GM21447 (cell line): ENCODE data around the gene DLK1.

ENCODE experiments used
- ATAC-seq: cut with Tn5 transposase; IDR thresholded peaks from one replicate; pipeline ENCODE4 v1.9.1; 2021; ENCODE audit not compliant: unreplicated experiment

The DLK1 gene

GRCh38 chr14:100712490-100712889, 14.2 kb upstream of the DLK1 start:
- no peak for ATAC-seq

GRCh38 chr14:100713705-100714104, 13.0 kb upstream of the DLK1 start:
- no peak for ATAC-seq

- ATAC-seq: no peak
These were observed 12.3 kb upstream of the DLK1 start for GRCh38 chr14:100714258-100714892.

- no peak for ATAC-seq
These were observed 11.4 kb upstream of the DLK1 start for GRCh38 chr14:100715332-100715731.

GRCh38 chr14:100715803-100716202, 10.9 kb upstream of the DLK1 start:
- ATAC-seq: no peak

- ATAC-seq: no peak
These were observed 9.3 kb upstream of the DLK1 start for GRCh38 chr14:100717386-100717785.

GRCh38 chr14:100719976-100720520, 6.6 kb upstream of the DLK1 start:
- no peak for ATAC-seq

GRCh38 chr14:100721568-100721967, 5.1 kb upstream of the DLK1 start:
- ATAC-seq: no peak

- no peak for ATAC-seq
These were observed 4.3 kb upstream of the DLK1 start for GRCh38 chr14:100722367-100722766.

- no peak for ATAC-seq
These were observed 3.4 kb upstream of the DLK1 start for GRCh38 chr14:100723135-100723829.

- ATAC-seq: no peak
These were observed 2.8 kb upstream of the DLK1 start for GRCh38 chr14:100723830-100724437.

- ATAC-seq: no peak
These were observed 2.2 kb upstream of the DLK1 start for GRCh38 chr14:100724536-100724935.

GRCh38 chr14:100725587-100726387, 905 bp upstream of the DLK1 start:
- no peak for ATAC-seq

- no peak for ATAC-seq
These were observed 587 bp downstream of the DLK1 start for GRCh38 chr14:100727086-100727872.

- no peak for ATAC-seq
These were observed 1.2 kb downstream of the DLK1 start for GRCh38 chr14:100727873-100728240.

- no peak for ATAC-seq
These were observed 2.3 kb downstream of the DLK1 start for GRCh38 chr14:100728962-100729361.

- no peak for ATAC-seq
These were observed 3.3 kb downstream of the DLK1 start for GRCh38 chr14:100729982-100730381.

- no peak for ATAC-seq
These were observed 3.9 kb downstream of the DLK1 start for GRCh38 chr14:100730581-100730980.

GRCh38 chr14:100731011-100731670, 4.4 kb downstream of the DLK1 start:
- no peak for ATAC-seq
